MG63 (cell line): Measurements from ENCODE around the gene CGB7. TPM values are rescaled to one million over a fixed set of nuclear protein-coding genes. Genes with fewer than 3 reads are reported as not detected.
A peak's percentile ranks its signal among the peaks of the same experiment; 100 is the strongest.
"Not testable (repeated sequence)": the region's sequence is repeated elsewhere in the genome, so short reads cannot be mapped to it uniquely, and the experiment has no call there.

Experiments
- DNase-seq: peaks from one replicate; pipeline ENCODE4 v3.0.0-alpha.2; 2020
- H3K27me3 ChIP-seq: fragments of 250-450 bp; sonication (Bioruptor Pico); 2 replicates; pipeline ENCODE4 v1.5.1; 2020; ENCODE audit warnings: mild to moderate bottlenecking, moderate library complexity
- H3K36me3 ChIP-seq: fragments of 250-450 bp; sonication (Bioruptor Pico); 2 replicates; pipeline ENCODE4 v1.5.1; 2020; ENCODE audit warnings: mild to moderate bottlenecking, moderate library complexity
- H3K4me3 ChIP-seq: fragments of 250-450 bp; sonication (Bioruptor Pico); 2 replicates; pipeline ENCODE4 v1.5.1; 2020; ENCODE audit warnings: mild to moderate bottlenecking, moderate library complexity
- H3K9me3 ChIP-seq: fragments of 250-450 bp; sonication (Bioruptor Pico); 2 replicates; pipeline ENCODE4 v1.5.1; 2020; ENCODE audit warnings: mild to moderate bottlenecking, moderate library complexity
- total RNA-seq: library from RNA; depleted of rRNA; stranded (reverse); fragments of >200 nt; shearing (Covaris generic); gene quantifications from 2 replicates; pipeline ENCODE4 v1.2.3, GENCODE V29; 2014; ENCODE audit warnings: low replicate concordance

CGB7 gene
- total RNA-seq, 1 experiment from 2014 or later, result not detected

DNA sequence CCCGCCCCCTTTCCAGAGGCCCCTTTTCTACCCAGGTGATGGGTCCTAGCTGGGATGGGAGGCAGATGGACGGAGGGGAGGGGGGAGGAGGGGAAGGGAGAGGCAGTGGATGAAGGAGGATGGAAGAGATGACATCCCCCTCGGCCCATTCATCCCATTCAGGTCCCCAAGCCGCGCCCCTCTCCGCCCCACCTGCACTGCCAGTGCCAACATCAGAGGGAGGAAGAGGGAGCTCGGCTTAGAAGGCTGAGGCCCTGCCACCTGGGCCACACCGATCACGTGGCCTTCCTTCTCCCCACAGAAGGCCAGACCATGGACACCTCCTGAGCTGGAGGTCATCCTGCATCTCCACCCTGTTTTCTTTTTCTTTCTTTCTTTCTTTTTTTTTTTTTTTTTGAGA, 28.9 kb downstream of the CGB7 start:
- not testable (repeated sequence) for H3K9me3 ChIP-seq, H3K4me3 ChIP-seq, H3K27me3 ChIP-seq, H3K36me3 ChIP-seq, DNase-seq

DNA sequence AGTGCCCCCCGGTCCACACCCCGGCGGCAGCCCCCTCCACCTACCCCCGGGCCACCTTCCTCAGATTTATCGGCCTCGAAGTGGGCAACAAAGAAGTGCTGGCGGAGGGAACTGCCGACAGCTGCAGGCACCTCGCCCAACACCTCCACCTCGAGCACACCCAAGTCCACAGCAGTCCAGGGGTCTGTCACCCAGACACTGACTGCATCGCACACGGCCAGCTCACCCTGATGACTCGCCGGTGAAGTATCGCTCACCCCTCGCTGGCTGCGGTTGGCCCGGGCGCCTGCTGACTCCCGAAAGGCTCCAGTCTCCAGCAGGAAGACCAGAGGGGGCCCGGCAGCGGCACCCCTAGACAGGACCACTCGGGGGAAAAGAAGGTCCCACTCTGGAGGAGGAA, 31.9 kb downstream of the CGB7 start:
- H3K27me3 ChIP-seq, H3K9me3 ChIP-seq, H3K4me3 ChIP-seq, H3K36me3 ChIP-seq: not testable (repeated sequence)
- DNase-seq, result peak; percentile 60

DNA sequence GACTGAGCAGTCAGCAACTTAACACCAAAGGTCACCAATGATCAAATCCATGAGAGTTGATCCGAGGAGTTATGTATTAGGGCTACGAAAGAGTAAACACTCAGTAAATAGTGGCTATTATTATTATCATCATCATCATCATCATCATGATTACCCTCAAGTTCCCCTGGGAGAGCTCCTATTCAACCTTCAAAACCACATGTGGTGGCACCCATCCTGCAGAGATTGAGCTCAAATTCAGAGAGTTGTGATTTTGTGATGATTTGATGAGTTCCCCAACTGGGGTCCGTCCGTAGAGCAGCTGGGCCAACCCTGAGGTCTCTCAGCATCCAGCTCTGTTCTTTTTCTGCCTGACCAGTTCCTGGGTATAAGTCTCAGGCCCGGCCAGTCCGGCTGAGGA, 32.5 kb downstream of the CGB7 start:
- H3K36me3 ChIP-seq, H3K9me3 ChIP-seq, H3K4me3 ChIP-seq, H3K27me3 ChIP-seq, DNase-seq: not testable (repeated sequence)

DNA sequence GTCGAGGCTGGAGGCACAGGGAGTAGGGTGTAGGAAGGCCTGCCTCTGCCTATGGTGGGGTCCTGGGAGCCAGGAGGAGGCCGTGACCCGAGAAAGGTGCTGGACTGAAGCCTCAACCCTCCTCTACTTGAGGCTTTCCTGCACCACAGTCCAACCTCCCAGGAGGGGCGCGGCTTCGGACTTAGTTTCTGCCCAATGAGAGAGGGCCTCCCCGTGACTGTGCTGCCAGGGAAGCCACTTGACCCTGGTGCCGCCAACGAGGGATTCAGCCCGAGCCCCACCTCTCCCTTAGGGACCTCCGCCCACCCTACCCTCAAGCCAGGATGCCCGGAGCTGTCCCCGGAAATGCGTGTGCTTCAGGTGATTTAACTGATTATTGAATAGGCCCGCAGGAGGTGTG, 33.3 kb downstream of the CGB7 start, which contains the start of gene CGB3:
TSS of gene CGB3 (minus strand) at position 101 of the 400 bp plus-strand sequence. CDS start 362 bp downstream, outside the sequence.
- H3K36me3 ChIP-seq, H3K9me3 ChIP-seq, H3K4me3 ChIP-seq, H3K27me3 ChIP-seq, DNase-seq: not testable (repeated sequence)

DNA sequence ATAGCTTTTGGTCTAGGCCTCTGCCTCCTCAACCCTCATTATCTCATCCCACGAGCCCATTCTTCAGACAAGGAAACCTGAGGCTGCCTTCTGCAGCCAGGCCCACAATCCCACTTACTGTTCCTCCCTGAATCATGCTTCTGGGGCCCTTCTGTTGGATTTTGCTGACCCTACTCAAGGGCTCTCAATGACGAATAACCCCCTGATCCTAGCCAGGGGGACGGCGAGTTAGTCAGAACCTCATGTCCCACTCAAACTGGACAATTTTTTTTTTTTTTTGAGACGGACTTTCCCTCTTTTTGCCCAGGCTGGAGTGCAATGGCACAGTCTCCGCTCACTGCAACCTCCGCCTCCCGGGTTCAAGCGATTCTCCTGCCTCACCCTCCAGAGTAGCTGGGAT, 35.4 kb downstream of the CGB7 start:
- H3K36me3 ChIP-seq, result no peaks in the 10 kb centered on the region
- peaks cover 11% of the 10 kb centered on the region for H3K27me3 ChIP-seq
- no peak overlapping the region for H3K4me3 ChIP-seq
- H3K9me3 ChIP-seq, result no peaks in the 10 kb centered on the region
- DNase-seq, result no peak

DNA sequence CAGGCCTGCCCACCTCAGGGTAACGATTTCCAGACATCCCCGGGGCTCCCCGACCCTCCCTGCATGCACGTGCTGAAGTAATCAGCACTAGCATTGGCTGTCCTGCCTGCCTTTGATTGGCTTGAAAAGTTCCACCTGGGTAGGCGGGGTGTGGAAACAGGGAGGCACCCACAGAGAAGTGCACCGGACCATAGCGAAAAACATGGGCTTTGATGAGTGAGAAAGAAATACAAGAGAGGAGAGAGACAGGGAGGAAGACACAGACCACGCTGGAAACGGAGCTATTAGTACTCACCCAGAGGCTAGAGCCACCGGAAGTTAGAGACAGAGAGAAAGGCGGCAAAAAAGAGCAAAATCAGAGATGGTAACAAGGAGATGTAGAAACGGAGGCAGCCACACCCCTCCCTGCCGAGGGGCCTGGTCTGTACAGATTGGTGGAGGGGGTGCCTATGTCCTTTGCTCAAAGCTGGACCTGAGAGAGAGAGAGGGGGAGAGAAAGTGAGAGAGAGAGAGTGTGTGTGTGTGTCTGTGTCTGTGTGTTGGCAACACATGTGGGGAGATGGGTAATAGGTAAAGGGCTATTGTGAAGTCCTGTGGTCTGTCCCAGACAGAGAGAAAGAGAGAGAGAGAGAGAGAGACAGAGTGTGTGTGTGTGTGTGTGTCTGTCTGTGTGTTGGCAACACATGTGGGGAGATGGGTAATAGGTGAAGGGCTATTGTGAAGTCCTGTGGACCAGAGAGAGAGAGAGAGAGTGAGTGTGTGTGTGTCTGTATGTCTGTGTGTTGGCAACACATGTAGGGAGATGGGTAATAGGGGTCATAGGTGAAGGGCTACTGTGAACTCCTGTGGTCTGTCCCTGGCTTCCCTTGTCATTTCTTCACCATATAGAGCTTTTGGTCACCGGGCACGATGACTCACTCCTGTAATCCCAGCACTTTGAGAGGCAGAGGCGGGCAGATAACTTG, 36.3 kb downstream of the CGB7 start:
- no peaks in the 10 kb centered on the region for H3K36me3 ChIP-seq
- DNase-seq, result peak; percentile 41
- H3K27me3 ChIP-seq, result peaks cover 11% of the 10 kb centered on the region
- no peaks in the 10 kb centered on the region for H3K9me3 ChIP-seq
- H3K4me3 ChIP-seq, result no peak overlapping the region

DNA sequence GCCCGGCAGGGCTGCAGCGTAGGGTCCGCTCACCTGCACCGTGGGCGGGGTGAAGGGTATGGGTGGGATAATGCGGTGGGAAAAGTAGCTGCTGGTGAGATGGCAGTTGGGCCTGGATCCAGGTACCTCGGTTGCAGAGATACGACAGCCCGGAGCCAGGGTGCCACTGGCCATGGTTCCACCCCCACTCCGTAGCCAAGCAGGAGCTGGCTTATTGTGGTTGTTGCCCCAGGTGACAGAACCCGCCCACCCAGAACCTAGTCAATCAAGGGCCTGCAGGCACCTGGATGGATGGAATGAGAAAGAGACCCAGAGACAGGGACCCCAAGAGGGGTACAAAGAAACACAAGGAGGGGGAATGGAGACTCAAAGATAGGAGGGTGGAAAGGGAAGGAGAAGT, 37.2 kb downstream of the CGB7 start:
- H3K4me3 ChIP-seq, result no peak overlapping the region
- H3K9me3 ChIP-seq, result no peaks in the 10 kb centered on the region
- peaks cover 11% of the 10 kb centered on the region for H3K27me3 ChIP-seq
- no peak for DNase-seq
- H3K36me3 ChIP-seq, result peaks cover 6% of the 10 kb centered on the region

DNA sequence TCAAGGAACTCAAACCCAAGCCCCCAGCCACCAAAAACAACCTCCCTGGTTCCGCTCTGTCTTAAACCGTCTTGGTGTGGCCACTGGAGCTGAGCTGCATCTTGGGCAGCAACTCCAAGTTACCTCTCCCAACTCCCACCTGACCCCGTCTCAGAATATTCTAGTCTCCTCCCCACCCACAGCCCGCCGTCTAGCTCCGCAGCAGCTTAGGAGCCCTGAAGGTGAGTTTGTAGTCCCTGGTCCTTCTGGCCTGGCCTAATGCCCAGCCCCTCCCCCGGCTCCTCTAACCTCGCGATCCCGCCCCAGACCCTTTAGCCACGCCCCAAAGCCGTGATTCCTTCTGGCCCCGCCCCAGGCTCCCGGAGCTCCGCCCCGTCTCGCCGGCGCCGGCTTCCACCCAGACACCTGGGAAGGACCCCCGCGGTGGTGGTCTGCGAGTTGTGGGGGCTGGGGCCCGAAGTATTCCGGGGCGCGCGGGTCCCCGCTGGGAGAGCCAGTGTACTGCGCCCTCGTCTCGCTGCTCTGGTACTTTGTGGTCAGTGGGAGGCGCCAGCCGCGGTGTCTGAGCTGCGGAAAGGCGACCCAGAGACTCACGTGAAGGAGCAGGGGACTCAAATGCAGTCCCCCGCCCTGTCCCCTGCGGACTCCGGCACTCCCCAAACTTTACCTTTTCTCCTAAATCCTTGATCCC, 38.2 kb downstream of the CGB7 start:
- peak; percentile 64 for DNase-seq
- Histone ChIP-seq H3K4me3 (peak overlapping the region; percentile 40), H3K27me3 (peaks cover 11% of the 10 kb centered on the region), H3K9me3 (no peaks in the 10 kb centered on the region), H3K36me3 (peaks cover 16% of the 10 kb centered on the region)

DNA sequence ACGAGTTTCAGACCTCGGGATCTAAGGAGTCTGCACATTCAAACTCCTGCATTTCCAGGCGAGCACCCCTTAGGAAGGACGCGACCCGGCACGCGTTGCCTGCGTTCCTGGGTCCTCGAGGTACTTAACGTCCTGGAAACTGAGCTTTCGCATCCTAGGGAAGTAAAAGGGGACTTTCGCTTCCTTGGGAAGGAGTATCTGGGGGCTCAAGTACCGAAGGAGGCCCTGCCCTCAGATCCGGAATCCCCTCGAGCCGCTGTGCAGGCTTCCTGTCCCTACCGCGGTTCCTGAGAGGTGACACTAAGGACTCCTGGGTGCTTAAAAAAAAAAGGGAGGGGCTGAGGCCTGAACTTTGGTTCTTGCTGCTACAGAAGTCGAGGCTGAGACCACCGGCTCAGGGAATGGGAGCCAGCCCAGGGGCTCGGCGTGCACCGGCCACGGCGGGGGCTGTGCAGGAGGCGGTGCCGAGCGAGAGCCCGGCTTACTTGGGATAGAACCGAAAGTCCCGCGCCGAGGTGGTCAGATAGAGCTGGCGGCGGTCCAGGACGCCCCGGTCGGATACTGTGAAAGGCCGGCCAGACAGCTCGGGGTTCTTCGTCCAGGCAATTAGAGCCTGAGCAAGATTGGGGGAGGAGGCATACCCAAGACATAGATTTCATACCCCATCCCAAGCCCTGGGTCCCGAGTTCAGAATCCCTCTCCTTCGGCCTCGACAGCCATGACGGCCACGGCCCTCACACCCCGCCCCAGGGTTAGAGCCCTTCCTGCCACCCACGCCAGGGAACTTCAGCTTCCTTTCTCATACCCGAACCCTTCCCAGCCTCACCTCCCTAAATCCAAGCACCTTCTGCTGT, 38.9 kb downstream of the CGB7 start:
- Histone ChIP-seq H3K27me3 (peaks cover 11% of the 10 kb centered on the region), H3K36me3 (peaks cover 24% of the 10 kb centered on the region)
- not testable (repeated sequence) for H3K4me3 ChIP-seq, DNase-seq, H3K9me3 ChIP-seq

DNA sequence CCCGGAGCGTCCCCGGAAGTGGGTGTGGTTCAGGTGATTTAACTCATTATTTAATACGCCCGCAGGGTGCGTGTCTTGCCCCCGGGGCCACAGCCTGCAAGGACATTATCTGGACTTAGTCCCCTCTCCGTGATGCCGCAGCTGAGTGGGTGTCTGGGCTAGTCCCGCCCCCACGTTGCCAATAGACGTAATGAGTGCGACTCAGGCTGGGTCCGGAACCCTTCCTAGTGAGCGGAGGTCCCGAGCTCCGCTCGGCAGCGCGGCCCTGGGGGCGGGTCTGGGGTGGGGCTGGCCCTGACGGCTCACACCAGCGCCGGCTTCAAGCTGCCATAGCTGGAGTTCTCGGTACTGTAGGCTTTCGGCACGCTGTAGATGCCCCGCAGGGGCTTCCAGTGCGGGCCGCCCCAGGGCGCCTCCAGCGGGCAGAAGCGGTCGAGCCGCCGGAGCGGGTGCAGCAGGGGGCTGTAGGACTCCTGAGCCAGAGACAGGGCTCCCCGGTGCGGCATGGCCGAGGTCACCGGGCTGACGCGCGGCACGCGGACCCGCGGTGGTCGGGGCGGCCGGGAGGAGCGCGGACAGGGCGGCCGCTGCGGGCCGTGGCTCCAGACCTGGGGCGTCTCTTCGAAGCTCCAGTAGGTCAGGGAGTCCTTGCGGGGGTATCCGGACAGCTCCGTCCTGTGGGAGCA, 39.7 kb downstream of the CGB7 start:
- H3K9me3 ChIP-seq, result no peaks in the 10 kb centered on the region
- peak; percentile 60 for DNase-seq
- no peak overlapping the region for H3K4me3 ChIP-seq
- peaks cover 28% of the 10 kb centered on the region for H3K36me3 ChIP-seq
- peaks cover 11% of the 10 kb centered on the region for H3K27me3 ChIP-seq

DNA sequence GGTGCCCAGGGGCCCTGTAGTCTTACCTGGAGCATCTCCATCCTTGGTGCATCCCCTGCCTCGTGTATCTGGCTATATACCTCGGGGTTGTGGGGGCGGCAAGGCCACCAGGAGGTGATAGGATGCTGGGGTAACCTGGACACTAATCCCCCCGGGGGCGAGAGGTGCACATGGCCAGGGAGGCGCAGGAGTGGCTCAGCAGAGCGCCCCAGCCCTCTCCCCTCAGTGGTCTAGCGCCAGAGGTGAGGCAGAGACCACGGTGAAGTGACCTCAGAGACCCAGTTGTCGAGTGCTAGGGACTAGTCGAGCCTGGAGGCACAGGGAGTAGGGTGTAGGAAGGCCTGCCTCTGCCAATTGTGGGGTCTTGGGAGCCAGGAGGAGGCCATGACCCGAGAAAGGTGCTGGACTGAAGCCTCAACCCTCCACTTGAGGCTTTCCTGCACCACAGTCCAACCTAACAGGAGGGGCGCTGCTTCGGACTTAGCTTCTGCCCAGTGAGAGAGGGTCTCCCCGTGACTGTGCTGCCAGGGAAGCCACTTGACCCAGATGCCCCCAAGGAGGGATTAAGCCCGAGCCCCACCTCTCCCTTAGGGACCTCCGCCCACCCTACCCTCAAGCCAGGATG, 40.4 kb downstream of the CGB7 start, which contains the start of gene LHB:
TSS of gene LHB (minus strand) at position 51 of the 625 bp plus-strand sequence. CDS start at position 41, 10 bp downstream.
- Histone ChIP-seq H3K4me3 (no peak within 1 kb of the TSS), H3K27me3 (peaks cover 11% of the 10 kb centered on the region), H3K9me3 (no peaks in the 10 kb centered on the region), H3K36me3 (peaks cover 35% of the 10 kb centered on the region)
- DNase-seq, result no peak

DNA sequence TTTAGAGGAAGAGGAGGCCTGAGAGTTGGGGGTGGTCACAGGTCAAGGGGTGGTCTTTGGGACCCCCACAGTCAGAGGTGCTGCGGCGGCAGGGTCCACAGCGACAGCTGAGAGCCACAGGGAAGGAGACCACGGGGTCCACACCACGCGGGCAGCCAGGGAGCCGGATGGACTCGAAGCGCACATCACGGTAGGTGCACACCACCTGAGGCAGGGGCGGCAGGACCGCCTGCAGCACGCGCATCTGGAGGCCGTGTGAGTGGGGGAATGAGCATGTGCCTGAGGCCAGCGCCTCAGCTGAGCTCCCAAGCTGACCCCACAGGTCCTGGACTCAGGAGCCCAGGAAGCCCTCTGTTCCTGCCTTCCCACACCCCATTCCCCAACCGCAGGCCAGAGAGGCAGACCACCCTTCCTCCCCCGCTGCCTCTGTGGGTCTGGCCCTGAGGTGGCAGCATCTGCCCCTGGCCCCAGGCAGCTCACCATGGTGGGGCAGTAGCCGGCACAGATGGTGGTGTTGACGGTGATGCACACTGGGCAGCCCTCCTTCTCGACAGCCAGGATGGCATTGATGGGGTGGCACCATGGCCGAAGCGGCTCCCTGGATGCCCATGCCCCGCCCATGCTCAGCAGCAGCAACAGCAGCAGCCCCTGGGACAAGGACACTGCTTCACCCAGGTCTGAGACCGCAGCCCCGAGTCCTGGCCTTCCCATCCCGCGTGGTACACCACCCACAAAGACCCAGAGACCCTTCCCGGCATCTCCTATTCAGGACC, 41.3 kb downstream of the CGB7 start:
- Histone ChIP-seq H3K27me3 (peaks cover 11% of the 10 kb centered on the region), H3K9me3 (no peaks in the 10 kb centered on the region), H3K36me3 (peaks cover 41% of the 10 kb centered on the region), H3K4me3 (no peak overlapping the region)
- DNase-seq, result no peak

DNA sequence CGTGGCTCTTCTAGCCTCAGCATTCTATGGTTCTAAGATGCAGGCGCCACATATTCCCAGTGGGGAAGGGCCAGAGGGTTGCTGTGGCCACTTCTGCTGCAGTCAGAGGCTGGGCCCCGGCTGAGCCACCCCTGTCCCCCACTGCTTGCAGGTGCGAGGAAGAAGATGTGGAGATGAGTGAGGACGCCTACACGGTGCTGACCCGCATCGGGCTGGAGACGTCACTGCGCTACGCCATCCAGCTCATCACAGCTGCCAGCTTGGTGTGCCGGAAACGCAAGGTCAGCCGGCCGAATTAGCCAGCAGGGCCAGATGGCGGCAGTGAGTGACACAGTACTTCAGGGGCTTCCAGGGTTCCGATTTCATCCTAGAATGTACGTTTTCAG, 42.7 kb downstream of the CGB7 start:
- peaks cover 11% of the 10 kb centered on the region for H3K27me3 ChIP-seq
- no peak overlapping the region for H3K4me3 ChIP-seq
- DNase-seq, result no peak
- no peaks in the 10 kb centered on the region for H3K9me3 ChIP-seq
- peaks cover 51% of the 10 kb centered on the region for H3K36me3 ChIP-seq

DNA sequence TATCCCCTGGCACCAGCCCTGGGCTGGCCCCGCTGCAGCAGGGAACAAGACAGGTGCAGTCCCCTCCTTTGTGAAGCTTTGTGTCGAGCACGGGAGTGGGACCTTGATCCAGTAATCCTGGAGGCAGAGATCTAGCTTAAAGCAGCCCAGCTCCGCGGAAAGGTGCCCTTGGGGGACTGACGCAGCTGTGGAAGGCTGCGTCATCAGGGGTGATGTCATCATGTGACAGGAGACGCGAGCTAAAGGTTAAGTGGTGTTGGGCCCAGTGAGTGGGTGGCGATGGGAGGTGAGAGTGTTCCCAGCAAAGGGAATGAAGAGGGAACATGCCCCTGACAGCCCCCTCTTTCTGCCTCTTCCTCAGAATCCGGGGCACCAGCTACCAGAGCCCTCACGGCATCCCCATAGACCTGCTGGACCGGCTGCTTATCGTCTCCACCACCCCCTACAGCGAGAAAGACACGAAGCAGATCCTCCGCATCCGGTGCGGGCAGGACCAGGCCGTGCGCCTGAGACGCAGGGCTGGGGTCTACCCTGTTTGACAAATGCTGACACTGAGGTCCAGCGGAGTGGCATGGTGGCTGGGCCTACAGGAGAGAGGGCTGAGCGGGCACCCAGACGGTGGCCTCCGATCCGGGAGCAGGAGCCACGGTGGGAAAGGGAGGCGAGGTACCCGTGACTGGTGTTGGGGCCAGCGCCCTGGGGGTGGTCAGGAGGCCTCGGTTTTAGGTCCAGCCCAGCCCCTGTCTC, 43.3 kb downstream of the CGB7 start:
- Histone ChIP-seq H3K27me3 (peaks cover 6% of the 10 kb centered on the region), H3K4me3 (no peak overlapping the region), H3K36me3 (peaks cover 56% of the 10 kb centered on the region), H3K9me3 (no peaks in the 10 kb centered on the region)
- no peak for DNase-seq

DNA sequence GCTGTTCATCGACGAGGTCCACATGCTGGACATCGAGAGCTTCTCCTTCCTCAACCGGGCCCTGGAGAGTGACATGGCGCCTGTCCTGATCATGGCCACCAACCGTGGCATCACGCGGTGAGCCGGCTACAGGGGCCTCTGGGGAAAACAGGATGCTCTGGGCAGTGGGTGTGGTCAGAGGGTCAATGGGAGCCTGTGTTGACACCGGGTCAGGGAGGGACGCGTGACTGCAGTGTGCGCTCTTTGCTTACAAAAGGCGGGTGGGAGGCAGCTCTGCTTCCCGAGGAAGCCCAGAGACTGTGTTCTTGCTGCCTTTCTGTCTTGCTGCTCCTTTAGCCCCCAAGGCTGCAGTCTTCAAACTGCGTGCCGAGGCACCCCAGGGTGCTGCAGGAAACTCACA, 46.4 kb downstream of the CGB7 start:
- no peak overlapping the region for H3K4me3 ChIP-seq
- no peaks in the 10 kb centered on the region for H3K27me3 ChIP-seq
- peaks cover 80% of the 10 kb centered on the region for H3K36me3 ChIP-seq
- no peak for DNase-seq
- no peaks in the 10 kb centered on the region for H3K9me3 ChIP-seq
